Measurements from ENCODE around the gene UNC5C. TPM values are rescaled to one million over a fixed set of nuclear protein-coding genes. Genes with fewer than 3 reads are reported as not detected.

UNC5C gene
- total RNA-seq, 2 experiments from 2014 or later = not detected

DNA sequence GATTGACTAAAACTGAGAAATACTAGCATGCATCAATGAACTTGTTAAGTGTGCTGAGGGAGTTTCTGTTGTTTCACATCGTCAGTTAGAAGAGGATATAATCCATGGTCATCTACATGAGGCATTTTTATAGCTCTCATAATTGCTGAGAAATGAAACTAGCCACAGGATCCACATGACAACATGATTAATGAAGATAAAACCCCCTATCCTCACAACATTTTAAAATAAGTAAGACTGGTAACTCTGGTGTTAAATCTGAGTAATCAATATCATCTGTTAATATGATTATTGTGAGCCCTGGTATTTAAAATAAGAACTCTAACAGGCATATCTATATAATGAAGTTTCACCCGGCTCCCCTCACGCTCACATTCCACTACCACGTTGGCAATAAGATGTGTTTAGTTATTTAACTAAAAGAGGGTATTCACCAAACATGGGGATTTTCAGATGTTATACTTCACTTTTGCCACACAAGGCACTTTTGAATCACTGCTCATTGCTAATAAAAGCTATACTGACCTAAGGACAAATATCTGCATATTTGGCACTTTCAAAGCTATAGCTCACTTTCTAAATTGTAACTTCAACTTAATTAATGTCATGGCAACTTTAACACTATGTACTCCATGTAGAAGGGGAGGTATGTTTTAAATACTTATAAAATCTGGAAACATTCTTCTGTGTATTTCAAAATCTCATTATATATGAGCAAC, 6.7 kb downstream of the UNC5C start:
- CTCF ChIA-PET = no interaction called here

DNA sequence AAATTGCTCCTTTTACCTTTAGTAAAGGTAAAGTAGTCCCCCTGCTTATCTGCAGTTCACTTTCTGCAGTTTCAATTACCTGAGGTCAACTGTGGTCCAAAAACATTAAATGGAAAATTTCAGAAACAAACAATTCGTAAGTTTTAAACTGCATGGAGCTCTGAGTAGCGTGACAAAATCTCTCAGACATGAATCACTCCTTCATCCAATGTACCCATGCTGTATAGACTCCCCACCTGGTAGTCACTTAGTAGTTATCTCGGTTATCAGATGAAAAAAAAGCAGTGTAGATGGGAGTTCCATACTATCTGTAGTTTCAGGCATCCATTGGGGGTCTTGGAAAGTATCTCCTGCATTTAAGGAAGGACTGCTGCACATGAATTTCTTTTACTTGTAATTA, 7.7 kb downstream of the UNC5C start:
- no peaks in the 10 kb centered on the region for H3K4me1 Mint-ChIP-seq (ENCODE audit: low read depth)
- no peaks in the 10 kb centered on the region for H3K36me3 Mint-ChIP-seq (ENCODE audit: low read depth)
- H3K27ac Mint-ChIP-seq = no peak overlapping the region
- intact Hi-C loops (cut with micrococcal nuclease) = loop anchor here (10.0 kb wide), 1 partner anchor 376 kb away; no protein-coding TSS in a partner anchor
- H3K27me3 Mint-ChIP-seq (ENCODE audit: low read depth) = peaks cover 13% of the 10 kb centered on the region
- H3K4me3 Mint-ChIP-seq = no peak overlapping the region
- CTCF ChIA-PET = no interaction called here
- no peaks in the 10 kb centered on the region for H3K9me3 Mint-ChIP-seq
- no peak for DNase-seq

More for the DNA sequence above, 6.7 kb downstream of the UNC5C start:
- intact Hi-C loops (cut with micrococcal nuclease) = loop anchor here (10.0 kb wide), 1 partner anchor 377 kb away; no protein-coding TSS in a partner anchor
- Mint-ChIP-seq H3K4me1 (ENCODE audit: low read depth) (no peaks in the 10 kb centered on the region), H3K9me3 (no peaks in the 10 kb centered on the region), H3K4me3 (no peak overlapping the region), H3K36me3 (ENCODE audit: low read depth) (no peaks in the 10 kb centered on the region), H3K27me3 (ENCODE audit: low read depth) (peaks cover 16% of the 10 kb centered on the region), H3K27ac (no peak overlapping the region)
- no peak for DNase-seq

DNA sequence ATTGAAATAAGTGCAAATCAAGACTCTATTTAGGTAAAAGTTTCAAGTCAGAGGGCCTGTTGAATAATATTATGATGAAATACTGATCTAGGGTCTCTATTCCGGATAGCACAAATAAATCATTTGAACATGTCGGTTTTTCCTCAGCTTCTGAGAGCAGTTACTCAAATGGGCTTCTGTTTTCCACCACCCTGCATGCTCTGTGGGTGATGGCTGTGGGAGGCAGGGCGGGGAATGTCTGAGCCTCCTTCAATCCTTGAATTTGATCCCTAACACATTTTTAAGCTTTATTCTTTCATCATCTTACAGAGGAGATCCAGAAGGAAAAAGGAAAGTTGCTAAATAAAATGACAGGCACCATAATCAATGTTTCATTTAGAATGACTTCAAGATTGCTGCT, 8.5 kb downstream of the UNC5C start:
- no peak overlapping the region for H3K4me3 Mint-ChIP-seq
- CTCF ChIA-PET = no interaction called here
- DNase-seq = no peak
- no peaks in the 10 kb centered on the region for H3K36me3 Mint-ChIP-seq (ENCODE audit: low read depth)
- no peaks in the 10 kb centered on the region for H3K4me1 Mint-ChIP-seq (ENCODE audit: low read depth)
- peaks cover 7% of the 10 kb centered on the region for H3K27me3 Mint-ChIP-seq (ENCODE audit: low read depth)
- no peak overlapping the region for H3K27ac Mint-ChIP-seq
- no peaks in the 10 kb centered on the region for H3K9me3 Mint-ChIP-seq
- intact Hi-C loops (cut with micrococcal nuclease) = loop anchor here (10.0 kb wide), 1 partner anchor 375 kb away; no protein-coding TSS in a partner anchor

DNA sequence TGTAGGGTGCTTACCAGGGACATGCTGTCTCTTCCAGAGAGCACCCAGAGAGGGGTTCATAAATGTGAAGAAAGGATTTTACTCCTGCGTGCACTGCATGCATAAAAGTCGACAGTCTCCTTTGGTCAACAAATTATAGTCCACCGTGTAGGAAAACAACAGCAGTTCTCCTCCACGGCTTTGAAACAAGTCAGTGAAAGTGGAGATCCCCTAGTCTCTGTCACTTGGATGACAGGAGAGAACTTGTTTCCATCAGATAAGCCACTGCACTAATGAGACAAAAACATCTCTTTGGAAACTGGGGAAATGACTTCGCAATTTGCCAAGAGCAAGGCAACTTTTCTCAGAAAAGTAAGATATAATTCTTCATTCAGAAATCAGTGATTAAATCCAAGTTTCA, 9.7 kb downstream of the UNC5C start:
- H3K27me3 Mint-ChIP-seq (ENCODE audit: low read depth) = peaks cover 7% of the 10 kb centered on the region
- no peaks in the 10 kb centered on the region for H3K9me3 Mint-ChIP-seq
- no peak for DNase-seq
- intact Hi-C loops (cut with micrococcal nuclease) = no loop called here
- H3K27ac Mint-ChIP-seq = no peak overlapping the region
- CTCF ChIA-PET = no interaction called here
- no peaks in the 10 kb centered on the region for H3K4me1 Mint-ChIP-seq (ENCODE audit: low read depth)
- H3K36me3 Mint-ChIP-seq (ENCODE audit: low read depth) = no peaks in the 10 kb centered on the region
- no peak overlapping the region for H3K4me3 Mint-ChIP-seq

DNA sequence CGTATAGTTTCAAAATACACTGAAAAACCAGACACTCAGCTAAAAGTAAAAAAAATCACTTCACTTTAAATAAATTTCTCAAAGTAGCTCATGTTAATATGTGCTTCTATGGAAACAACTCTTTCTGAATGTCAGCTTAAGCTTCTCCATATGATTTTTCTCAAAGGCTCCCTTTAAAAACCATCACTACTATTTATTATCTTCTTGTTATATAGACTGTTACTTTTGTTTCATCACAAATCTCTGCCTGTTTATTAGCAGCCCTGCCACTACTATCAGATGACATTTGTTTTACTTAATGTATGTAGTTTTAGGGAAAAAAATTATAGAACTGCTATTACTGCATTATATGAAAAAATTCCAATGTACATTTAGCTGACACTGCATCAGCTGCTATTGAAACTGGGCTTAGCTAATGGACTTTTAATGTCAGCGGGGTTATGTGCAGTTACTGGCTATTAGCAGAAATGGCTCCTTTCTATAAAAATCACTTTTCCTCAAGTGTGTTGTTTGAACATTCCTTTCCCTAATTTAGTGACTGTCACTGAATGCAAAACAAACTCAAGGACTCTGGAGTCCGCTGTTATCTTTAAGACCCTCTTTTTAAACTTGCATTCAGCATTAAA, 10.8 kb downstream of the UNC5C start:
- no peaks in the 10 kb centered on the region for H3K9me3 Mint-ChIP-seq
- H3K4me1 Mint-ChIP-seq (ENCODE audit: low read depth) = no peaks in the 10 kb centered on the region
- H3K4me3 Mint-ChIP-seq = no peak overlapping the region
- intact Hi-C loops (cut with micrococcal nuclease) = no loop called here
- no peaks in the 10 kb centered on the region for H3K36me3 Mint-ChIP-seq (ENCODE audit: low read depth)
- no peak for DNase-seq
- H3K27ac Mint-ChIP-seq = no peak overlapping the region
- peaks cover 8% of the 10 kb centered on the region for H3K27me3 Mint-ChIP-seq (ENCODE audit: low read depth)
- CTCF ChIA-PET = no interaction called here

DNA sequence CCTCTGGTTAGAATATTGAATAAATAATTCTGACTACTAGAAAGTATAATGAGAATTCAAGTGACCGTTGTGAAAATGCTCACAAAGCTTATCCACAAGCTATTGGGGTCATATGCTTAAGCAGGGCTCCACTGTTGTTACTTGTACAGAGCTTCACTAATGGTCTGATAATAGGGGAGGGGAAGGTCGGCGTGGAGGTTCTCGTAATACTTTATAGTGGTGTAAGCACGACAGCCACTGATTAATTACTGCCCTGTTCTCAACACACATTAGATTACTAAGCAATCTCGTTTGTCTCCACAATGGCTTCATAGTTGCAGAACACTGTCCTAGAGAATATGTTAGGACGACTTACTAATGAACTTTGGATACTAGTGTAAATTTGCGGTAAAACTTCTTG, 11.6 kb downstream of the UNC5C start:
- Mint-ChIP-seq H3K27me3 (ENCODE audit: low read depth) (peaks cover 13% of the 10 kb centered on the region), H3K9me3 (no peaks in the 10 kb centered on the region), H3K4me1 (ENCODE audit: low read depth) (no peaks in the 10 kb centered on the region), H3K36me3 (ENCODE audit: low read depth) (no peaks in the 10 kb centered on the region), H3K27ac (no peak overlapping the region), H3K4me3 (no peak overlapping the region)
- DNase-seq = no peak
- CTCF ChIA-PET = no interaction called here
- intact Hi-C loops (cut with micrococcal nuclease) = no loop called here

DNA sequence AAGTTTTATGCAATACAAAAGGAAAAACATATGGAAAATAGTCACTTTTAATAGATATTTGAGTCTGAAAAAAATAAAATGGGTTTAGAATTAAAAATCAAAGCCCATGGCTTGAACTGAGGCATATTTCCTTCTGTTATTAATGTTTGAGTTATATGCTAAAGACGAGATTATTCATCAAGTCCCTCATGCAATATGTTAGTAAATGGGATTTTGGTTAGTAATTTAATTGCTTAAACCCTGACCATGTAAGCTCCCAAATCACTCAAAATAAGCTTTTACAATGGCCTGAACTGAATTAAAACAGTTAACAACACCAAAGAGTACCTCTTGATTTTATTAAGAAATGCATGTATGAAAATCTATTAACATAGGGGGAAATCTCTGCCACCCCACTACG, 12.1 kb downstream of the UNC5C start:
- DNase-seq = no peak
- Mint-ChIP-seq H3K36me3 (ENCODE audit: low read depth) (no peaks in the 10 kb centered on the region), H3K9me3 (no peaks in the 10 kb centered on the region), H3K27ac (no peak overlapping the region), H3K4me3 (no peak overlapping the region), H3K27me3 (ENCODE audit: low read depth) (peaks cover 13% of the 10 kb centered on the region), H3K4me1 (ENCODE audit: low read depth) (no peaks in the 10 kb centered on the region)
- CTCF ChIA-PET = no interaction called here
- intact Hi-C loops (cut with micrococcal nuclease) = no loop called here

DNA sequence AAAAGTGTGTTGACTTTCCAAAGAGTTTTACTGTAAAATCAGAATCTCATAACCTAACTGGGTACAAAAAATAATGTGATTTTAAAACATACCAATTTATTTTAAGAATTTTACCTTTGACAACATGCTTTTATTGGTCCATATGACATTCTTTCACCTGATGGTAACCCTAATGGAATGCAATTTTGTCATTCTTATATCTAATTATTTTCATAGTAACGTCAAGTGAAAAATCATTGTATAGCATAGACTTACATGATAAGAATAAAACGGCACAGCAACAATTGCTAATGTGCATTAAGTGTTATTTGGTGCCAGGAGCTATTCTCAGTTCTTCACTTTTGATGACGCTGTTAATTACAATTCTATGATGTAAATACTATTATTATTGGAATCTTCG, 13.6 kb downstream of the UNC5C start:
- Mint-ChIP-seq H3K4me1 (ENCODE audit: low read depth) (no peaks in the 10 kb centered on the region), H3K4me3 (no peak overlapping the region), H3K9me3 (no peaks in the 10 kb centered on the region), H3K36me3 (ENCODE audit: low read depth) (no peaks in the 10 kb centered on the region), H3K27me3 (ENCODE audit: low read depth) (peaks cover 10% of the 10 kb centered on the region), H3K27ac (no peak overlapping the region)
- CTCF ChIA-PET = no interaction called here
- intact Hi-C loops (cut with micrococcal nuclease) = no loop called here
- no peak for DNase-seq

DNA sequence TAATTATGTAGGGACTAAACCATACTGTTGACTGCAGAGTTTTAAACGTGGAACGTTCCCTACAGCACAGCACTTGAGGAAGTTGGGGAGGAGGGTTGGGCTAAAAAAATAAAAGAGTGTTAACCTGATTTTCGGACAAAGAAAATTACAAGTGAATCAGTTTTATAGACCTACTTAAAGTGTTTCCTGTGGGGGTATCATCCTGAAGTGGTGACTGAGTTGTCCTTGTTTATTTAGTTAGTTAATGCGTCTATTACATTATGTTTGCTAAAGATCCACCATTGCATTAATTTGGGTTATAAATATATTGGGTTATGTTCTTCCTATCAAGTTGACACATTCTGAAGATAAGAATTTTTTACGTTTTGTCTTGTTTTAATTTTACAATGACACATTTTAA, 14.7 kb downstream of the UNC5C start:
- H3K9me3 Mint-ChIP-seq = no peaks in the 10 kb centered on the region
- CTCF ChIA-PET = no interaction called here
- H3K36me3 Mint-ChIP-seq (ENCODE audit: low read depth) = no peaks in the 10 kb centered on the region
- H3K4me1 Mint-ChIP-seq (ENCODE audit: low read depth) = no peaks in the 10 kb centered on the region
- peaks cover 10% of the 10 kb centered on the region for H3K27me3 Mint-ChIP-seq (ENCODE audit: low read depth)
- DNase-seq = no peak
- intact Hi-C loops (cut with micrococcal nuclease) = no loop called here
- H3K4me3 Mint-ChIP-seq = no peak overlapping the region
- H3K27ac Mint-ChIP-seq = no peak overlapping the region

DNA sequence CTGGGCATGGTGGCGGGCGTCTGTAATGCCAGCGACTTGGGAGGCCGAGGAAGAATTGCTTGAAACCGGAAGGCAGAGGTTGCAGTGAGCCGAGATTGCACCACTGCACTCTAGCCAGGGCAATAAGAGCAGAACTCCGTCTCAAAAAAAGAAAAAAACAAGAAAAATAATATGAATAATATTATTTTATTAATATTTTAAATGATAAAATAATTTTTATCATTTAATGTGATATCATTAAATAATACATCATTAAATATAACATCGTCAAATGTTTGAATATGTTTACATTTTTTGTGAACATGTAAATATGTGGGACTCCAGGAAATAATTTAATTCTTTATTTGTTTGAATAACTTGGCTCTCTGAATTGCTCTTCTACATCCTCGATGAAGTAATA, 15.5 kb downstream of the UNC5C start:
- CTCF ChIA-PET = no interaction called here
- Mint-ChIP-seq H3K27ac (no peak overlapping the region), H3K4me3 (no peak overlapping the region), H3K4me1 (ENCODE audit: low read depth) (no peaks in the 10 kb centered on the region), H3K9me3 (no peaks in the 10 kb centered on the region), H3K36me3 (ENCODE audit: low read depth) (no peaks in the 10 kb centered on the region), H3K27me3 (ENCODE audit: low read depth) (peaks cover 10% of the 10 kb centered on the region)
- intact Hi-C loops (cut with micrococcal nuclease) = no loop called here
- DNase-seq = no peak

DNA sequence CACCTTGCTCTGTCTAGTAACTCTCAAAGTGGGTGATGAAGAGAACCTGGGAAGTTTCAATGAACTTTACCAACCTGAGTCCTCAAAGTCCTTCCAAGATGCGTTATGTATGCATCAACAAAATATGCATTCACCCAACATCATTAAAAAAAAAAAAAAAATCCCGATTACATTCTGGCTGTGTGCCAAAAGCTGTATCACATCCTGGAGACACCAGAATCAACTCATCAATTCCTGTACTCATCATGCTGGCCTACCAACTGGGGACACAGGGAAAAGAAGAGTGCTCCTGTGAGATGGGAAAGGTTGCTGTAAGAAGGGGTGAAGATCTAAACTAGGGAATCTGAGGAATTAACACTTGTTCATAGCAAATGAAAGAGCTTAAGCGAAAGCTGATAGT, 16.5 kb downstream of the UNC5C start:
- intact Hi-C loops (cut with micrococcal nuclease) = no loop called here
- Mint-ChIP-seq H3K4me1 (ENCODE audit: low read depth) (no peaks in the 10 kb centered on the region), H3K27me3 (ENCODE audit: low read depth) (peaks cover 6% of the 10 kb centered on the region), H3K36me3 (ENCODE audit: low read depth) (no peaks in the 10 kb centered on the region), H3K9me3 (no peaks in the 10 kb centered on the region), H3K27ac (no peak overlapping the region), H3K4me3 (no peak overlapping the region)
- no peak for DNase-seq
- CTCF ChIA-PET = no interaction called here

DNA sequence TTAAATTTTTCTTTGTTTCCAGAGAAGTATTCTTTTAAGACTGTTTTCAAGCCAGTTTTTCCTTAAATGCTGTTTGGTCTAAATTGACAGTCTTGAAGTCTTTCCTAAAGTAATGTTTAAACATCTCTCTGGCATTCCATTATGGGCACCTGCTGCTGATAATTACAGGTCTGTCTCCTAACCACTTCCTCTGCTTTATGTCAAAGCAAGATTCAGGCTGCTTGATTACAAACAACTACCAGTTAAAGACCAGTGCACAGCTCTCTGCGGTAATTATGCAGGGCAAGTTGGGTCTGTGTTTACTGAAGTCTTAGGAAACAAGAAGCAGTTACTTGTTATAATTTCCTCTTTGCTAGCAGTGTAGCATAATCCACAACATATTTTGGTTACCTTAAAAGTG, 17.6 kb downstream of the UNC5C start:
- Mint-ChIP-seq H3K27ac (no peak overlapping the region), H3K4me1 (ENCODE audit: low read depth) (no peaks in the 10 kb centered on the region), H3K36me3 (ENCODE audit: low read depth) (no peaks in the 10 kb centered on the region), H3K9me3 (no peaks in the 10 kb centered on the region), H3K27me3 (ENCODE audit: low read depth) (peaks cover 6% of the 10 kb centered on the region), H3K4me3 (no peak overlapping the region)
- CTCF ChIA-PET = no interaction called here
- intact Hi-C loops (cut with micrococcal nuclease) = no loop called here
- DNase-seq = no peak

DNA sequence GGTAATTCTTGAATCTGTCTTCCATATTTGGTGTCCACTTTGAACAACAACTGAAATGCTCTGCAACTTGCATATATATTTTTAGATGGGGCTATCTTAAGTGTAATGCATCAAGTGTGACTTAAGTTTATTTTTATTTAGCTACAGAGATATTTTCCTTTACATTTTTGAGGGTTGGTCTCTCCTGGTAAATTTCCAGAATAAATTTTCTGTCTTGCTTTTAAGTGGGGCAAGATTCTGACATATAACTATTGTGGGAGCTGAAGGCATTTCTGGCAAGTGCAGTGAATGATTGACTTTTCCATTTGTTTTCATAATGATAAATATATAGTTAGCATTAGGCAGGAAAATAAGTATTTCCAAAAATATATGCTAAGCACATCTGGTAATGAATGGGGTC, 18.8 kb downstream of the UNC5C start:
- H3K27me3 Mint-ChIP-seq (ENCODE audit: low read depth) = peaks cover 6% of the 10 kb centered on the region
- intact Hi-C loops (cut with micrococcal nuclease) = no loop called here
- no peaks in the 10 kb centered on the region for H3K9me3 Mint-ChIP-seq
- no peaks in the 10 kb centered on the region for H3K4me1 Mint-ChIP-seq (ENCODE audit: low read depth)
- no peak overlapping the region for H3K27ac Mint-ChIP-seq
- H3K4me3 Mint-ChIP-seq = no peak overlapping the region
- CTCF ChIA-PET = no interaction called here
- no peaks in the 10 kb centered on the region for H3K36me3 Mint-ChIP-seq (ENCODE audit: low read depth)
- no peak for DNase-seq

Measured in activated naive CD4-positive, alpha-beta T cell treated with anti-CD3 and anti-CD28 coated beads for 36 hours (primary cell).